ENCODE data around the gene FGF3.

DNA sequence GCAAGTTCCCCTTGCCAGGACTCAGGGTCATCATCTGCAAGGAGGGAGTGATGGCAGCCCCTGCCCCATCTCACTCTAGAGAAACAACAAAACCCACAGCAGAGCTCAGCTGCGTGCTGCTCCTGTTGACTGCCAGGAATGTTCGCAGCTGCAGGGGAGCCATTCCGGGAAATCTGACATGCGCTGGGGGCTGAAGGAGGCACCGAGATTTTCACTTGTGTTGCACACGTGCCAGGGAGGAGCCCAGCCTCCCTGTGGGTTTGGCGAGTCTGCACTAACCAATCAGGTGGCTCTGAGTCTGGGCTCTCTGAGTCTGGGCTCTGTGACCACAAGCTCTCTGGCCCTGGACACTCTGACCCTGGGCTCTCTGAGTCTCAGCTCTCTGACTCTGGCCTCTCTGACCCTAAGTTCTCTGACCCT is 10.5 kb downstream of the FGF3 start:
- TF ChIP-seq POLR2AphosphoS5 (IDR thresholded peaks at IDR 0.05): no peak
- TF ChIP-seq, protein P1, sequence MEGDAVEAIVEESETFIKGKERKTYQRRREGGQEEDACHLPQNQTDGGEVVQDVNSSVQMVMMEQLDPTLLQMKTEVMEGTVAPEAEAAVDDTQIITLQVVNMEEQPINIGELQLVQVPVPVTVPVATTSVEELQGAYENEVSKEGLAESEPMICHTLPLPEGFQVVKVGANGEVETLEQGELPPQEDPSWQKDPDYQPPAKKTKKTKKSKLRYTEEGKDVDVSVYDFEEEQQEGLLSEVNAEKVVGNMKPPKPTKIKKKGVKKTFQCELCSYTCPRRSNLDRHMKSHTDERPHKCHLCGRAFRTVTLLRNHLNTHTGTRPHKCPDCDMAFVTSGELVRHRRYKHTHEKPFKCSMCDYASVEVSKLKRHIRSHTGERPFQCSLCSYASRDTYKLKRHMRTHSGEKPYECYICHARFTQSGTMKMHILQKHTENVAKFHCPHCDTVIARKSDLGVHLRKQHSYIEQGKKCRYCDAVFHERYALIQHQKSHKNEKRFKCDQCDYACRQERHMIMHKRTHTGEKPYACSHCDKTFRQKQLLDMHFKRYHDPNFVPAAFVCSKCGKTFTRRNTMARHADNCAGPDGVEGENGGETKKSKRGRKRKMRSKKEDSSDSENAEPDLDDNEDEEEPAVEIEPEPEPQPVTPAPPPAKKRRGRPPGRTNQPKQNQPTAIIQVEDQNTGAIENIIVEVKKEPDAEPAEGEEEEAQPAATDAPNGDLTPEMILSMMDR (IDR thresholded peaks at IDR 0.05): no peak

Data from esophagus muscularis mucosa (tissue), 3 donors.